Activated CD8-positive, alpha-beta memory T cell treated with anti-CD3 and anti-CD28 coated beads for 48 hours (primary cell): ENCODE measurements around the gene JPH4.

Experiments
- DNase-seq, 3 experiments: peaks; one replicate each; pipeline ENCODE4 v3.0.0-alpha.2; 2020; ENCODE audit warnings: low read depth in 2 of 3, low spot score in 2 of 3

The JPH4 gene

DNA sequence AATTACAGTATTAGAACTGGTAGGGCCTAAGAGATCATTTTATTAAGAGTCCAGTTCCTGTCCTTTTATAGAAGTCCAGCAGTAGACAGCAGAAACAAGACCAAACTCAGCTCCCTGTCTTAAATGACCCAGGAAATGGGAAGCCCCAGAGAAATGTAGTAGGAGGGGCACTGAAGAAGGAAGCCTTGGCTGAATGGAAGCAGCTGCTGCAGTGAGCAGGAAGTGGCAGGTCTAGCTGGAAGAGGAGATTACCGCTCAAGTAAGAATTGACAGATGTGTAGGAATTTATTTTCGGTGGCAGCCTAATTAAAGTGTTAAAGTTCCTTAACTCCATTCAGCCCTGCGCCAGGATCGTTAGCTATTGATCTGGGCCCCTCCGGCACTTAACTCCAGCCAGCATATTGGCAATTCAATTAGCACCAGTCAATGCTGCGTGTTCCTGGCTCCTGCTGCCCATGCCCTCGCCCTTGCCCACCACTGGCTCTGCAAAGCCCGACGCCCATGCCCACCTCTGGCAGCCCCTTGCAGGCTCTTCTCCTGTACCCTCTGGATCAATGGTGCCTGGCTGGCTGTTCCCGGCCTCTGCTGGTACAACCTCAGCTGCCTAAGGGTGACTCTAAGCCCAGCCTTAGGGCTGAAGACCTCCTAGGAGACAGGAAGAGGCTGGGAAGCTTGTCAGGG lies 48.1 kb downstream of the JPH4 start:
- DNase-seq = no peak

DNA sequence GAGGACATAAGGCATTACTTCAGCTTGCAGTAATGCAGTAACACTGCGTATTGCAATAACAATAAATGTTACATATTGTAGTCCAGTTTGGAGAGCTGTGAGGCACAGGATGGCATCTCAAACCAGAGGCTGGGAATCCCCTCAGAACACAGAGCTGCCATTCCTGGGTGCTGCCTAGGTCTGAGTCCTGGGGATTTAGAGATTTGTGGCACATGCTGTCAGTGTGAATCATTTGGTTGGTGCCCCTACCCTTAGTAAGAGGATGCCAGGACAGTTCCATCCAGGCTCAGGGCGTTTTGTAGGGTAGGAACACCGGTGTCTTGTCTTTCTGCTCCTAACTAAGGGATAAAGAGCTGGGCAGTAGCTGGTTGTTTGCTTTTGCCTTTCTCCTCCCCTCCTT lies 49.6 kb downstream of the JPH4 start:
- DNase-seq = no peak

DNA sequence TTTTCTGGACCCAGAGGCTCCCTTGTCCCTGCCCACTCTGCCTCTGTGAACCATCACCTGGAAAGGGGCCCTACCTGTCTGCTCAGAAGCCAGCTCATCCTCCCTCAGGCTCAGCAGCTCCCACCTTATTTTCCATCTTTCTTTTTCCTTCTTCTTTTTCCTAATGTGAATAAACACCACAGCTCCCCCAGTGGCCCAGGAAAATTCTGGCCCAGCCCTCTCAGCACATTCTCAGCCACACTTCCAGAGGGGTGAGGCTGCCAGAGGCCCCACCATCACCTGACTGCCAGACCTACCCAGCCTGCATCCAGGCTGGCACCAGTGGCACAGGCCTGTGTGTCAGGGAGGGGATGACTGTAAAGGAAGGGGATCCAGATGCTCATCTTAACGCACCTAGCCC lies 50.0 kb downstream of the JPH4 start:
- no peak for DNase-seq

DNA sequence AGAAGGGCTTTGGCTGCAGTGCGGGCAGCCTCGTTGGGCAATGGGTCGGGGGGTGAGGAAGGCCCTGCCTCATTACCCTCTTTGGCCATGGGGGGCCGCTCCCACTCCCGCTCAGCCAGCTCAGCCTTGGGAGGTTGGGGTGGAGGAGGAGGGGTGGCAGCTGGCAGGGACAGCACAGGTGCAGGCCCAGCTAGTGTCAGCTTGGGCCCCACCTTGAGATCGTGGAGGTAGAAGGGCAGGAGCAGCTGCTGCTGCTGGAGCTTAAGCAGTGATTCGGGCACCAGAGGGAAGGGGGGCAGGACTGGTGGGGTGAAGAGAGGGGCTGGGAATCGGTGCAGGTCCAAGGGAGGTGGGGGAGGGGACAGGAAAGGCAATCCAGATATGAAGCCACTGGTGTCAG lies 53.0 kb downstream of the JPH4 start:
- DNase-seq = no peak

DNA sequence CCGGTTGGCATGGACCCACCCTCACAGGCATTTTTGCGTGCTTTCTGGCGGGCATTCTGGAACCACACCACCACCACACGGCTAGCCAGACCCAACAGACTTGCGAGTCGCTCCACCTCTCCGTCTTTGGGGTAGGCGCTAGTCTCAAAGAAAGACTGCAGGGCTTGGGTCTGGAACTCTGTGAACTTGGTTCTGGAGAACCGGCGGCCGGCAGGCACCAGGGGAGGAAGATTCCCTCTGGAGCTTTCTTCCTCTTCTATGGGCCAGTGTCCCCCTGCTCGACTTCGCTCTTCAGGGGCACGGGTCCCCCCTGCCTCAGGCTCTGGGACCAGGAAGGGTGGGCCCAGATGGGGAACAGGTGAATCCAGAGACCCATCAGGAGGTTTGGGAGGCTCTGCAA lies 53.6 kb downstream of the JPH4 start:
- DNase-seq = no peak

DNA sequence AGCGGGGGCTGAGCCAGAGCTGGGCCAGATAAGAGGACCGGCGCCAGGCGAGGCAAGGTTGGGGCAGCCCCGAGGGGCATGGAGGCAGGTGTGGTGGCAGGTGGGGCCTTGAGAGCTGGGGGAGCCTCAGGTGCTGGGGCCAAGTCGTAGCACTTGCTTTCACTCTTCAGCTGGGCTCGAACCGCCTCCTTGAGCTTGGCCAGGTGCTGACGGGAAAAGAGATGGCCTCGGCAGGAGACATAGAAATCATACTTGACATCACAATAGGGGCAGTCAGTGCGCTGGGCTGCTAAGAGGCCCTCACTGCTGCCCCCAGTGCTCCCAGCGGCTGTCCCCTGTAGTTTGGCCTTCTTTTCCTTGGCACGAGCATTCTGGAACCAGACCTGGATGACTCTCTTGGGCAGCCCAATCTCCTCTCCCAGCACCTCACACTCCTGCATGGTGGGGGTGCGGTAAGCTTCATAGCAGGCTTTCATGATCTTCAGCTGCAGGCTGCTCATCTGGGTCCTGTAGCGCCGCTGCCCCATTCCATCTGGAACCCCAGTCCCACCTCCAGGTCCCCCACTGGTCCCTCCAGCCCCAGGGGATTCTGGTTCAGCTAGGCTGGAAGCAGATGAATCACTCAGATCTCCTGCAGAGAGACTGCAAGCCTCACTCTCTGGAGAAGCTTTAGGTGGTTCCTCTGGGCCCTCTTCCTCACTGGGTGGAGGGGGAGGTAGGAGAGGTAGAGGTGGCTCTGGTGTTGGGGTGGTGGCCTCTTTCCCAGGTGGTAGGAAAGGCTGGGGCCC lies 55.2 kb downstream of the JPH4 start:
- no peak for DNase-seq

DNA sequence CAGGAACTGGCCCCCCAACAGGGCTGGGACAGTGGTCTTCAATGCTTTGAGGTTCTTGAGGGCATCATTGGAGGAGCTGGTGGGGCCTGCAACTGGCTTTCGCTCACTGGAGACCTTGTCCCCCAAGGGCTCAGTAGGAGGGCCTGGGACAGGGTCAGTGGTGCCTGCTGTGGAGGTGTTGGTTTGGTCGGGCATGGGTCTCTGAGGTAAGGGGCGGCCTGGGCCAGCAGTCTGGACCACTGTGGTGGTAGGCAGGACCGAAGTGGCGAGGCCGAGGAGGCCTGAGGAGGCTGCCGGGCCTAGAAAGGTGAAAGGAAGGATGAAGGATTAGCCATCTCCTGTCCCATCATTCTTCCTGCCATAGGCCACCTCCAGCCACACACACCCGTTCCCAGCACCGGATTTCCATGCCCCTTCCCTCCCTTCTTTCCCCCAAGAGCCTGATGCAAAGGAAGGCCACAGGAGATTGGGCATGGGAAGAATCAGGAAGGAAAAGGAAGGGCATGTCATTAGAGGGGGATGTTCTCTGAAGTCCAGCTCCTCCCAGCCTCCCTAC lies 55.9 kb downstream of the JPH4 start:
- DNase-seq = no peak

DNA sequence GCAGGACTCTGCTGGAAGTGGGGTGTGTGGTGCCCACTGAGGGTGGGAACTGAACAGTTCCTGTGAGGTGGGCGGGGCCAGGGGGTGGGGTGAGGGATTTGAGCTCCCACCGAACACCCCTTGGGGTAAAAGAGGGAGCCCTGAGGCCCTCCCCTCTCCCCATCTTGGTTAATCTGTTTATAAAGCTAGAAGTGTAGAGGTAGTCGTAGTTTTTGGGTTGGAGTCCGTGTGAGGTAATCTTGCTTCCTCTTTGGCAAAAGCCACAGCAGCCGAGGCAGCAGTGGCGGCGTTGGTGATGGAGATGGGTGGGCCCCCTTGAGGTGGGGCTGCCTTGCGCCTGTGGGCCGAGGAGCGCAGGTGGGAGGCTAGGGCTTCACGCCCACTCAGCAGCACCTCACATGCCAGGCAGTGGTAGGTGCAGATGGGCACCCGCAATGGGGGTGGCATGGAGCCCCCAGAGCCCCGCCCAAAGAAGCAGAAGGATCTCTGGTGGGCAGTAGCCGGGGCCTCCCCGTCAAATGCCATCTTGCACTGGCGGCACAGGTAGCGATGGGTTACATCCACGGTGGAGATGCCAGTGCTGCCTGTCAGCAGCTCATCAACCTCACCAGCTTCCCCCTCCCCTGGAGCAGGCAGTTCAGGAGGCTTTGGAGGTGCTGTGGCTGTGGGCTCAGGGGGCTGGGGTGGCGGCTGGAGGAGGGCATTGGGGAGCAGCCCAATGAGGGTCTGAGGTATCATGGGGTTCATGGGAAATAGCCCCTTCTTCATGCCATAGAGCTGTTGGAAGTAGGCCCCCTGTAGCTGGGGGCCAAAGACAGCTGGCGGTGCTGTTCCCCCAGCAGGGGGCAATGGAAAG lies 56.6 kb downstream of the JPH4 start:
- no peak for DNase-seq

DNA sequence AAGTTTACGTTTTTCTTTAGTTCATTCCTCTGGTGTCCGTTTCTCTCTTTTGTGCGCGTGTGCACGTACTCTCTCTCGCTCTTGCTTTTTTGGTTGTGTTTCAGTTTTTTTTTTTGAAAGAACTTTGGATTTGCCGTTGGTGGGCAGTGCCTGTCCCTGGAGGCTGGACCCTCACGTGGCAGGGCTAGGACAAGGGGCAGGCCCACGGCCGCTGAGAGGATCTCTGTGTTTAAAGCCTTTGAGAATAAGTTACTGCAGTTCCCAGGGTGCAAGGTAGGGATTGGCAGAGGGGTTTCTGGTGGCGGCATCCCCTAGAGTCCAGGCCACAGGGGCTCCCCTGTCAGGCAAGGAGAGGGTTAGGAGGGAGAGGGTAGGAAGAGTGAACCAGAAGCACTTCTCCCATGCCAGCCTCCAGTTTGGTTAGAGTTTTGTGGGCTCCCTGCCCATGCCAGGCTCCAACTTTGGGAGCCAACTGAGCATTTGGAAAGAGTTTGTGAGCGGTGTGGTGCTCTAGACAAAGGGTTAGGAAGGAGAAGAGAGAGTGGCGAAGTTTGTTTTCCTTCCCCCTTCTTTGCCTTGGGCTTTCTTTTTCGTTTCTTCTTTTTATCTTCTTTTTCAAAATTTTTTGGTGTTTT lies 57.6 kb downstream of the JPH4 start:
- DNase-seq = no peak

DNA sequence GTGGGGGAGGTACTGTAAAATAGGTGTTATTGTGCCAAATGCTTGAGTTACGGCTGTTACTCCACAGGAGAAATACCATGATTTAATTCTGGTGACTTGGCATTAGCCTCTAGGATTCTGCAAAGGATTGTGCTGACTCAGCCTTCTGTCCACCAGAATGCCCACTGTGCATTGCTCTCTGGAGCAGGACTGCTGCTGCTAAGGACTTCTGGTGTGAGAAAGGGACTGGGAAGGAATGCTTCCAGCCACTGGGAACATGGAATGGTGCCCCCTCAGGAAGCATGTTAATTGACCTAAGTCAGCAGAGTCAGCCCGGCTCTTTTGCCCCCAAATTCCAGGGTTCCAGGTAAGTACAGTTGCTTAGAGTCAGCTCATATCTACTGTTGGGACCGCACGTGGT lies 59.9 kb downstream of the JPH4 start:
- DNase-seq = no peak
